ENCODE data around the gene TMEM132D. TPM values are rescaled to one million over a fixed set of nuclear protein-coding genes. Genes with fewer than 3 reads are reported as not detected.

TMEM132D gene
- total and polyA plus RNA-seq, 2 donors (not counting 3 experiments of a cell fraction or from before 2014, with no cell fraction given) = not detected

DNA sequence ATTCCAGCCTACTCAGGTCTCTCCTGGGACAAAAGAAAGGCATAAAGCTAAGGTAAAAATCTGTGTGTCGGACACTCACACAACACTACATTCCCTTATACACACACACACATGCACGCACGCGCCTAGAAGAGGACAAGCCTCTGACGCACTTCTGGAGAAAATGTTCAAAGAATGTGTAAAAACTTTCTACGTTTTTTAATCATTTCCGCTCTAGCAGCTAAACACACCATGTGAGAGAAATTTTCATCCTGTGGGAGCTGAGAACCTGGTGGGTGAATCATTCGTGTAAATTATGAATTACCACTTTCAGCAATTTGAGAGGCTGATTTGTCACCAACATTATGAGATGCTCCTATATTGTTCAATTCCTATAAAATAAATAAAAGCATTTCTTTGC lies 494.5 kb downstream of the TMEM132D start:
- no peaks in the 10 kb centered on the region for H3K4me1 ChIP-seq (ENCODE audit: control insufficient read depth, extremely low read depth, insufficient read depth, low read length)
- no peaks in the 10 kb centered on the region for H3K27me3 ChIP-seq (ENCODE audit: control insufficient read depth in 2 of 2, insufficient read depth in 2 of 2, low read length in 2 of 2)
- no peaks in the 10 kb centered on the region for H3K36me3 ChIP-seq (ENCODE audit: control insufficient read depth in 2 of 2, extremely low read depth in 1 of 2, insufficient read depth in 2 of 2, low read length in 2 of 2)
- ChIA-PET CTCF (no interaction called here), POLR2A (no interaction called here)
- H4K20me1 ChIP-seq (replicated peaks; ENCODE audit: control insufficient read depth, extremely low read depth, insufficient read depth, low read length) = no peaks in the 10 kb centered on the region
- intact Hi-C loops (cut with micrococcal nuclease) (no loop called here), dilution Hi-C loops (cut with MboI; ENCODE audit: extremely low pct_ligation_motif_present, low sequenced_read_pairs) (no loop called here)
- H3K9me3 ChIP-seq (replicated peaks; ENCODE audit: control insufficient read depth, insufficient read depth, low read length) = peaks cover 2% of the 10 kb centered on the region
- FAIRE-seq (no peak), DNase-seq (ENCODE audit: low read depth, low spot score) (no peak)
- H3K4me3 ChIP-seq (replicated peaks in 1 of 3; ENCODE audit: insufficient read depth in 1 of 3, low read depth in 1 of 3, low read length in 3 of 3) = no peak overlapping the region
- H3K9ac ChIP-seq (replicated peaks; ENCODE audit: extremely low read depth, insufficient read depth, low read length) = no peak overlapping the region
- no peak for TF ChIP-seq GATA2 (IDR thresholded peaks at IDR 0.05; ENCODE audit: insufficient read depth, insufficient read length, low read depth, low read length)
- TF ChIP-seq POLR2AphosphoS5 (IDR thresholded peaks at IDR 0.05; ENCODE audit: insufficient read depth, low read depth, low read length) = no peak
- no peak for TF ChIP-seq CTCF (IDR thresholded peaks at IDR 0.05; ENCODE audit: extremely low read depth in 1 of 2, insufficient read depth in 1 of 2, low read depth in 1 of 2, low read length in 2 of 2)
- no peak overlapping the region for H3K4me2 ChIP-seq (ENCODE audit: insufficient read depth, low read length)
- H3K27ac ChIP-seq (ENCODE audit: insufficient read depth, low read depth, low read length) = no peak overlapping the region
- no peak overlapping the region for H2AFZ ChIP-seq (ENCODE audit: low read depth, low read length)
- no peaks in the 10 kb centered on the region for H3K79me2 ChIP-seq (ENCODE audit: control insufficient read depth, insufficient read depth, low read length)
- BruUV-seq (replicated peaks) = no TSS peak
- no peaks in the 10 kb centered on the region for H3K9me1 ChIP-seq (replicated peaks; ENCODE audit: control insufficient read depth, extremely low read depth, insufficient read depth, low read length)

DNA sequence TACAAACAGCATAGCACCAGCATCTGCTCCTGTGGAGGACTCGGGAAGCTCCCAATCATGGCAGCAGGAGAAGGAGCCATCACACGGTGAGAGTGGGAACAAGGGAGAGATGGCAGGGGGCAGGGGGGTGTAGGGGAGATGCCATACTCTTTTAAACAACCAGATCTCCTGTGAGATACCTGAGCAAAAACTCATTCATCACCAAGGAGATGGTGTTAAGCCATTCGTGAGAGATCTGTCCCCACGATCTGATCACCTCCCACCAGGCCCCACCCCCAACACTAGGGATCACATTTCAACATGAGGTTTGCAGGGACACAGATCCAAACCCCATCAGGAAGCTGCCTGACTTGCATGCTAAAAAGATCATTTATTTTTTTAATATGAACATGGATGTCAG lies 499.3 kb downstream of the TMEM132D start:
- dilution Hi-C loops (cut with MboI; ENCODE audit: extremely low pct_ligation_motif_present, low sequenced_read_pairs) (no loop called here), intact Hi-C loops (cut with micrococcal nuclease) (no loop called here)
- no TSS peak for BruUV-seq (replicated peaks)
- Histone ChIP-seq H3K79me2 (ENCODE audit: control insufficient read depth, insufficient read depth, low read length) (no peaks in the 10 kb centered on the region), H3K27me3 (ENCODE audit: control insufficient read depth in 2 of 2, insufficient read depth in 2 of 2, low read length in 2 of 2) (no peaks in the 10 kb centered on the region), H3K36me3 (ENCODE audit: control insufficient read depth in 2 of 2, extremely low read depth in 1 of 2, insufficient read depth in 2 of 2, low read length in 2 of 2) (no peaks in the 10 kb centered on the region), H2AFZ (ENCODE audit: low read depth, low read length) (no peak overlapping the region), H3K4me1 (ENCODE audit: control insufficient read depth, extremely low read depth, insufficient read depth, low read length) (no peaks in the 10 kb centered on the region), H3K4me3 (replicated peaks in 1 of 3; ENCODE audit: insufficient read depth in 1 of 3, low read depth in 1 of 3, low read length in 3 of 3) (no peak overlapping the region), H3K9me3 (replicated peaks; ENCODE audit: control insufficient read depth, insufficient read depth, low read length) (peaks cover 2% of the 10 kb centered on the region), H3K4me2 (ENCODE audit: insufficient read depth, low read length) (no peak overlapping the region), H3K27ac (ENCODE audit: insufficient read depth, low read depth, low read length) (no peak overlapping the region), H3K9ac (replicated peaks; ENCODE audit: extremely low read depth, insufficient read depth, low read length) (no peak overlapping the region), H3K9me1 (replicated peaks; ENCODE audit: control insufficient read depth, extremely low read depth, insufficient read depth, low read length) (no peaks in the 10 kb centered on the region), H4K20me1 (replicated peaks; ENCODE audit: control insufficient read depth, extremely low read depth, insufficient read depth, low read length) (no peaks in the 10 kb centered on the region)
- FAIRE-seq (no peak), DNase-seq (ENCODE audit: low read depth, low spot score) (no peak)
- POLR2A ChIA-PET = no interaction called here
- CTCF ChIA-PET = no interaction called here
- TF ChIP-seq POLR2AphosphoS5 (IDR thresholded peaks at IDR 0.05; ENCODE audit: insufficient read depth, low read depth, low read length) (no peak), MAX (IDR thresholded peaks at IDR 0.05; ENCODE audit: insufficient read depth, insufficient read length) (no peak), GATA2 (IDR thresholded peaks at IDR 0.05; ENCODE audit: insufficient read depth, insufficient read length, low read depth, low read length) (no peak), POLR2A (IDR thresholded peaks at IDR 0.05; ENCODE audit: low read depth, low read length) (no peak), EZH2 (IDR thresholded peaks at IDR 0.05; ENCODE audit: borderline replicate concordance, low read depth, low read length, severe bottlenecking) (no peak), JUN (IDR thresholded peaks at IDR 0.05; ENCODE audit: borderline replicate concordance, insufficient read depth, insufficient read length, low read depth) (no peak), MYC (IDR thresholded peaks at IDR 0.05; ENCODE audit: low read depth, low read length) (no peak), FOS (IDR thresholded peaks at IDR 0.05; ENCODE audit: borderline replicate concordance, insufficient read depth, low read length) (no peak), CTCF (IDR thresholded peaks at IDR 0.05; ENCODE audit: extremely low read depth in 1 of 2, insufficient read depth in 1 of 2, low read depth in 1 of 2, low read length in 2 of 2) (no peak)
